ENCODE data around the gene BCR. TPM values are rescaled to one million over a fixed set of nuclear protein-coding genes. Genes with fewer than 3 reads are reported as not detected.
A peak's percentile ranks its signal among the peaks of the same experiment; 100 is the strongest.

Gene BCR
- total and polyA plus RNA-seq, 2 of the 13 experiments (the other 11 are each of a cell fraction or from before 2014, with no cell fraction given): 19.9 to 33.6 TPM

GRCh38 chr22:23206915-23207314 lies 26.6 kb downstream of the BCR start (continued):
- TF ChIP-seq RARA (CRISPR knock-in tag; IDR thresholded peaks at IDR 0.05): no peak
- TF ChIP-seq ADNP (CRISPR knock-in tag; IDR thresholded peaks at IDR 0.05): no peak
- no peak for TF ChIP-seq TRIM24 (CRISPR knock-in tag; IDR thresholded peaks at IDR 0.05)
- no peak for TF ChIP-seq ELF3 (CRISPR knock-in tag; IDR thresholded peaks at IDR 0.05)
- no peak for TF ChIP-seq SNAPC4 (CRISPR knock-in tag; IDR thresholded peaks at IDR 0.05)

- ATAC-seq: peak; percentile 33; the same call in 1 of the 3 replicates
- BruUV-seq (replicated peaks): no TSS peak
- in situ Hi-C loops (cut with HindIII; ENCODE audit: extremely low pct_ligation_motif_present, low pct_unique_long_range_greater_than_20kb): no loop called here
- H3K4me2 ChIP-seq (ENCODE audit: low read depth, low read length): no peak overlapping the region
- WGBS (ENCODE audit: low lambda C conversion rate): 98% methylated on average over 7 of the region's 11 CpGs
- no peak overlapping the region for H3K27ac ChIP-seq (ENCODE audit: extremely low read length, insufficient read depth, low read length)
- no peaks in the 10 kb centered on the region for H3K27me3 ChIP-seq (ENCODE audit: control insufficient read depth in 1 of 2, insufficient read depth in 2 of 2, low read length in 2 of 2)
- peaks cover 5% of the 10 kb centered on the region; the same call in 1 of the 2 replicates for H4K20me1 ChIP-seq (ENCODE audit: insufficient read depth, low read length)
- H3K4me3 ChIP-seq (replicated peaks in 1 of 3; ENCODE audit: insufficient read depth in 1 of 3, low read depth in 2 of 3, low read length in 3 of 3): no peak overlapping the region
- DNase-seq (ENCODE audit: low spot score): no peak
- no peaks in the 10 kb centered on the region for H3K9me3 ChIP-seq (ENCODE audit: low read length)
- FAIRE-seq: no peak
- ChIA-PET CTCF (ENCODE audit: low intra/inter-chr PET ratio, low total read pairs) (no interaction called here), POLR2A (no interaction called here)
- H3K79me2 ChIP-seq (ENCODE audit: insufficient read depth, low read length): peaks cover 72% of the 10 kb centered on the region
- no peak overlapping the region for H2AFZ ChIP-seq (ENCODE audit: low read length)
- H3K36me3 ChIP-seq (replicated peaks in 1 of 2; ENCODE audit: control insufficient read depth in 1 of 2, insufficient read depth in 2 of 2, low read length in 2 of 2): peaks cover 12 to 56% of the 10 kb centered on the region in 2 experiments
- no peak overlapping the region for H3K9ac ChIP-seq (ENCODE audit: insufficient read depth, low read depth, low read length)
- intact Hi-C loops (cut with micrococcal nuclease; ENCODE audit: unreplicated experiment): no loop called here
- peaks cover 15% of the 10 kb centered on the region for H3K4me1 ChIP-seq (ENCODE audit: insufficient read depth, low read length)
- no peak for TF ChIP-seq MXI1 (IDR thresholded peaks at IDR 0.05; ENCODE audit: borderline replicate concordance, low read depth, low read length)
- TF ChIP-seq ATM (IDR thresholded peaks at IDR 0.05; ENCODE audit: borderline replicate concordance): no peak
- TF ChIP-seq SOX13 (IDR thresholded peaks at IDR 0.05): no peak
- no peak for TF ChIP-seq SOX13 (CRISPR knock-in tag; conservative IDR thresholded peaks at IDR 0.05 in 1 of 2, IDR thresholded peaks at IDR 0.05 in 1 of 2)
- TF ChIP-seq ZNF646 (CRISPR knock-in tag; IDR thresholded peaks at IDR 0.05): no peak
Measured at GRCh38 chr22:23207729-23208393, 27.6 kb downstream of the BCR start.
